ENCODE measurements around the gene KAT6B.

Gene KAT6B

GRCh38 chr10:75070476-75070875 lies 244.1 kb downstream of the KAT6B start:
- no peak overlapping the region for H3K4me3 ChIP-seq (ENCODE audit: control insufficient read depth, low read depth, low read length)
- no peak for TF ChIP-seq CTCF (conservative IDR thresholded peaks at IDR 0.05; ENCODE audit: control insufficient read depth, insufficient read depth, low read depth, low read length)
- no peak for DNase-seq (ENCODE audit: low read depth)

GRCh38 chr10:75070961-75071428 lies 244.6 kb downstream of the KAT6B start:
- H3K4me3 ChIP-seq (ENCODE audit: control insufficient read depth, low read depth, low read length) = no peak overlapping the region

GRCh38 chr10:75071756-75072155 lies 245.4 kb downstream of the KAT6B start:
- H3K4me3 ChIP-seq (ENCODE audit: control insufficient read depth, low read depth, low read length) = no peak overlapping the region
- no peak for DNase-seq (ENCODE audit: low read depth)
- no peak for TF ChIP-seq CTCF (conservative IDR thresholded peaks at IDR 0.05; ENCODE audit: control insufficient read depth, insufficient read depth, low read depth, low read length)

More at GRCh38 chr10:75070961-75071428, 244.6 kb downstream of the KAT6B start:
- DNase-seq (ENCODE audit: low read depth) = no peak
- no peak for TF ChIP-seq CTCF (conservative IDR thresholded peaks at IDR 0.05; ENCODE audit: control insufficient read depth, insufficient read depth, low read depth, low read length)

GRCh38 chr10:75072727-75073126 lies 246.3 kb downstream of the KAT6B start:
- no peak for DNase-seq (ENCODE audit: low read depth)
- no peak for TF ChIP-seq CTCF (conservative IDR thresholded peaks at IDR 0.05; ENCODE audit: control insufficient read depth, insufficient read depth, low read depth, low read length)
- no peak overlapping the region for H3K4me3 ChIP-seq (ENCODE audit: control insufficient read depth, low read depth, low read length)

- no peak for DNase-seq (ENCODE audit: low read depth)
- TF ChIP-seq CTCF (conservative IDR thresholded peaks at IDR 0.05; ENCODE audit: control insufficient read depth, insufficient read depth, low read depth, low read length) = no peak
- no peak overlapping the region for H3K4me3 ChIP-seq (ENCODE audit: control insufficient read depth, low read depth, low read length)
These were observed 247.0 kb downstream of the KAT6B start for GRCh38 chr10:75073442-75073841.

GRCh38 chr10:75074711-75075445 lies 248.5 kb downstream of the KAT6B start:
- DNase-seq (ENCODE audit: low read depth) = no peak
- H3K4me3 ChIP-seq (ENCODE audit: control insufficient read depth, low read depth, low read length) = no peak overlapping the region
- TF ChIP-seq CTCF (conservative IDR thresholded peaks at IDR 0.05; ENCODE audit: control insufficient read depth, insufficient read depth, low read depth, low read length) = no peak
